HG02588 (cell line): ENCODE data around the gene PODNL1.

Experiments
- ATAC-seq: cut with Tn5 transposase; IDR thresholded peaks from one replicate; pipeline ENCODE4 v1.9.1; 2021; ENCODE audit warnings: mild to moderate bottlenecking, moderate library complexity; ENCODE audit not compliant: unreplicated experiment

PODNL1 gene

GRCh38 chr19:13938301-13939064 is at the start of gene PODNL1:
Gene PODNL1 (minus strand): TSS chr19:13938417. CDS start chr19:13938181, 236 bp downstream.
- no peak for ATAC-seq

GRCh38 chr19:13987101-13987890 is 49.1 kb upstream of the PODNL1 start:
- ATAC-seq: no peak

- ATAC-seq: peak; percentile 73
These were observed 48.2 kb upstream of the PODNL1 start for GRCh38 chr19:13986348-13986904.

GRCh38 chr19:13985771-13986347 is 47.6 kb upstream of the PODNL1 start:
- peak; percentile 25 for ATAC-seq

- ATAC-seq: no peak
These were observed 46.9 kb upstream of the PODNL1 start for GRCh38 chr19:13984875-13985741.

- ATAC-seq: no peak
These were observed 46.0 kb upstream of the PODNL1 start for GRCh38 chr19:13984186-13984585.

GRCh38 chr19:13983213-13983889 is 45.1 kb upstream of the PODNL1 start:
- ATAC-seq: no peak

- ATAC-seq: no peak
These were observed 44.6 kb upstream of the PODNL1 start for GRCh38 chr19:13982773-13983172.

- ATAC-seq: no peak
These were observed 43.8 kb upstream of the PODNL1 start for GRCh38 chr19:13981988-13982501.

- no peak for ATAC-seq
These were observed 43.2 kb upstream of the PODNL1 start for GRCh38 chr19:13981467-13981866.

- no peak for ATAC-seq
These were observed 42.8 kb upstream of the PODNL1 start for GRCh38 chr19:13981021-13981420.

GRCh38 chr19:13980340-13980739 is 42.1 kb upstream of the PODNL1 start:
- no peak for ATAC-seq

GRCh38 chr19:13979686-13980085 is 41.5 kb upstream of the PODNL1 start:
- no peak for ATAC-seq

GRCh38 chr19:13979244-13979615 is 41.0 kb upstream of the PODNL1 start:
- no peak for ATAC-seq

GRCh38 chr19:13978351-13979243 is 40.4 kb upstream of the PODNL1 start:
- ATAC-seq: no peak

GRCh38 chr19:13977803-13978202 is 39.6 kb upstream of the PODNL1 start:
- no peak for ATAC-seq

GRCh38 chr19:13976446-13976845 is 38.2 kb upstream of the PODNL1 start:
- ATAC-seq: no peak

GRCh38 chr19:13975870-13976269 is 37.7 kb upstream of the PODNL1 start:
- no peak for ATAC-seq

- ATAC-seq: no peak
These were observed 35.9 kb upstream of the PODNL1 start for GRCh38 chr19:13974073-13974472.
